GM18951 (cell line): ENCODE measurements around the gene FHDC1.
"Not testable (repeated sequence)": the region's sequence is repeated elsewhere in the genome, so short reads cannot be mapped to it uniquely, and the experiment has no call there.

Experiments used
- POLR2A ChIP-seq: IDR thresholded peaks from 4 replicates; pipeline ENCODE4 v1.6.1; 2011; ENCODE audit warnings: mild to moderate bottlenecking; ENCODE audit not compliant: insufficient read length, insufficient read depth; ENCODE audit errors: extremely low read depth
- in situ Hi-C: fragments of 300-500 bp; cut with MboI; formaldehyde crosslinking; loops from one replicate; pipeline ENCODE4 v1.12.0; 2022; ENCODE audit warnings: low sequenced_read_pairs, mixed read lengths, inconsistent platforms; ENCODE audit not compliant: unreplicated experiment

FHDC1 gene

GRCh38 chr4:152935631-152936445, at the start of gene FHDC1:
TSS of gene FHDC1 (plus strand) at chr4:152936323. CDS start at chr4:152943058, 6,735 bp downstream.
- in situ Hi-C loops = no loop called here
- TF ChIP-seq POLR2A = no peak

DNA sequence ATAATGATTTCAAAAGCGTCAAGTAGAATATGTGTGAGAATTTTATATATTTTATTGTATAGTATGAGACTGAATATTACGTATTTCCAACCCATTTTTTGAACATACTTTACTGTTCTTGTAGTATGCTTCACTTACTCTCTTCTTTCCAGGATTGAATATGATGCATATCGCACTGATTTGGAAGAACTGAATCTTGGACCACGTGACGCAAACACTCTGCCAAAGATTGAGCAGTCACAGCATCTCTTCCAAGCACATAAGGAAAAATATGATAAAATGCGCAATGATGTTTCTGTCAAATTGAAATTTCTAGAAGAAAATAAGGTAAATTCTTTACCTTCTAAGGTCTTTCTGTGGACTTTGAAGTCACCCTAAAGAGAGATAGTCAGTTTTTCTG, 48.1 kb upstream of the FHDC1 start:
- in situ Hi-C loops = no loop called here
- no peak for TF ChIP-seq POLR2A

GRCh38 chr4:152892974-152893373, 43.1 kb upstream of the FHDC1 start:
- no peak for TF ChIP-seq POLR2A
- in situ Hi-C loops = no loop called here

- TF ChIP-seq POLR2A = no peak
- in situ Hi-C loops = no loop called here
Observed at GRCh38 chr4:152894673-152895072, 41.5 kb upstream of the FHDC1 start.

DNA sequence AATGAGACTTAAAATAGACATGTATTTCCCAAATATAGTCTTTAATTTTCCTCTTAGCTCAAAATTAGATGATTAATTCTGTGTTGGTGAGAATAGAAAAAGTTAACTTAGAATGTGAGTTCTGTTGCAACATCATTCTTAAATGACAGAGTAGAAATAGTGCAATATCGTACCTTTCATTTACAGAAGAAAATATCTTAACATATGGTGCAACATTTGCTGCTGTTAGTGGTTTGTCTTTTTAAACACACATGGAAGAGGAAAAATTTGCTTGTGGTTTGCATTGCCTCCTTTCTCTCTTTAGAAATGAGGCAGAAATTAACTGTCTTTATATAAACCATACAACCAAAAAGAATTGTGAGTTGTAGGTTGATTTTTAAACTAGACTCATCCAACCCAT, 39.3 kb upstream of the FHDC1 start:
- no peak for TF ChIP-seq POLR2A
- in situ Hi-C loops = no loop called here

DNA sequence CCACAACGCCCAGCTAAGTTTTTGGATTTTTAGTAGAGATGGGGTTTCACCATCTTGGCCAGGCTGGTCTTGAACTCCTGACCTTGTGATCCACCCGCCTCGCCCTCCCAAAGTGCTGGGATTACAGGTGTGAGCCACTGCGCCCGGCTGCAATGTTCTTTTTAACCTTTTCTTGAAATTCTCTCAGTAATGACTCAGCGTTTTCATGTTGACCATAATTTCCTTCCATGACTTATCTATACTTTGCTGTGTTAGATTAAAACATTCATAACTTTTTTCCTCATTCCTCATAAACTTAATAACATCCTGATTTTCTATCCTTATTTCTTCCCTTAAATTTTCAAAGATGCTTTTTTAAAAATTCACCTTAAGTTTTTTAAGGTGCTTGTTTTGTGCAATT, 38.0 kb upstream of the FHDC1 start:
- in situ Hi-C loops = not testable (repeated sequence)

- in situ Hi-C loops = no loop called here
- no peak for TF ChIP-seq POLR2A
Observed at GRCh38 chr4:152898606-152899005, 37.5 kb upstream of the FHDC1 start.

GRCh38 chr4:152900395-152900794, 35.7 kb upstream of the FHDC1 start:
- in situ Hi-C loops = no loop called here
- no peak for TF ChIP-seq POLR2A

GRCh38 chr4:152901205-152901604, 34.9 kb upstream of the FHDC1 start:
- TF ChIP-seq POLR2A = no peak
- in situ Hi-C loops = no loop called here

GRCh38 chr4:152903658-152904057, 32.5 kb upstream of the FHDC1 start:
- TF ChIP-seq POLR2A = no peak
- in situ Hi-C loops = no loop called here

DNA sequence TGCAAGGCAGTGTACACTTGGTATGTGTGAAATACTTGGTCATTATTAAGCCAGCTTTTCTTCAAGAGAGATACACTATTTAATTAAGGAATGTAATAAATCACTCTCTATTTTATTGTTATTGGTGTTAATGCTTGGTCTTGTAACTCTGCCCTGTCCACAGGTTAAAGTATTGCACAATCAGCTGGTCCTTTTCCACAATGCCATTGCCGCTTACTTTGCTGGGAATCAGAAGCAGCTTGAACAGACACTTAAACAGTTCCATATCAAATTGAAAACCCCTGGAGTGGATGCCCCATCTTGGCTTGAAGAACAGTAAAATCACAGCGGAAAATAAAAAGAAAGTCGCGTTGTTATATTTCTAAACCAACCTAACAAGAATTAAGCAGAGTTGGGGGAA, 26.2 kb upstream of the FHDC1 start:
- TF ChIP-seq POLR2A = no peak
- in situ Hi-C loops = no loop called here

- no peak for TF ChIP-seq POLR2A
- in situ Hi-C loops = no loop called here
Observed at GRCh38 chr4:152910521-152910920, 25.6 kb upstream of the FHDC1 start.

DNA sequence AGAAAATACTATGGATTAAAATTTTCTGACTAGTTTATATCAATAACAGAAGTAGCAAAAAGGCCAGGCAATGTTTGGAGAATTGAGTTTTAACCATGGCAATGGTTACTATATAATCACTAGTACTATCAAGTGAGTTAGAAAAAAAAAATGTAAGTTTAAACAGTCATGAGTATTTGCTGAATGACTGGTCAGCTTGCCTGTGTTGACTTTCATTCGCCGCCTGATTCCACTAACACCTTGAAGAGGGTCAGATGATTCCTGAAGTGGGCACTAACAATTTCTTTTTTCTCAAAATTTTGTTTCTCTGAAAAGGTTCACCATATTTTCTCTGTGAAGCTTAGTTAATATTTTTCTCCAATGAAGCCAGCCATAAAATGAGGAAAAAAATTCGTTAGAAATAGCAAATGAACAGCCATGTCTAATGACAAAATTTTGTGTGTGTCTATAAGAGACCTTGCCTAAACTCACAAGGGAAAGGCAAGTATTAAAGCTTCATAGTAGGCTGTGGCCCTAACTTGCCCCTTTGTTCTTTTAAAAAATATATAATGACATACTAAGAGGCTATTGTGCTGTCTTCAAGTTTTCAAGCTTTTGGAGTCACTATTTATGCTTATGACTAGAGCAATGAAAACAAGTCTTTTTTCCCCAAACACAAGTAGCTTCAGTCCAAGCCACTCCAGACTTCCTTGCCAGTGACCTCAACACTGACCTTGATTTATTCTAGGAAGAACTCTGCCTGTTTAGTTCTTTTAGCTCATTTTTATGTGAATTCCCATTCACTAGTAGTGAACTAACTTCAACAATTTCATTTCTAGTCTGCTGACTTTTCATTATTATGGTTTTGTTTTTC, 18.4 kb upstream of the FHDC1 start:
- TF ChIP-seq POLR2A = no peak
- in situ Hi-C loops = no loop called here

DNA sequence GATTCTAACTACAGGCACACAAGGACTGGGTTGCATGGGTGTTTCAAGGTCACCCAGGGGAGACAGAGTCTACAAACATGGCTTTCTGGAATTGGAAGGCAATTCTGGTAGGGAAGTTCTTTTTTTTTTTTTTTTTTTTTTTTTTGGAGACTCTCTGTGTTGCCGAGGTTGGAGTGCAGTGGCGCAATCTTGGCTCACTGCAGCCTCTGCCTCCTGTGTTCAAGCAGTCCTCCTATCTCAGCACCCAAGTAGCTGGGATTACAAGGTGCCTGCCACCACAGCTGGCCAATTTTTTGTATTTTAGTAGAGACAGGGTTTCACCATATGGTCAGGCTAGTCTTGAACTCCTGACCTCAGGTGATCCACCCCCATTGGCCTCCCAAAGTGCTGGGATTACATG, 16.3 kb upstream of the FHDC1 start:
- in situ Hi-C loops = no loop called here
- no peak for TF ChIP-seq POLR2A
